Myometrial cell (primary cell): ENCODE data around the gene LRRC8E. TPM values are rescaled to one million over a fixed set of nuclear protein-coding genes. Genes with fewer than 3 reads are reported as not detected.

Experiments
- total RNA-seq: library from RNA; depleted of rRNA; stranded (reverse); fragments of >200 nt; gene quantifications from 2 replicates; pipeline ENCODE4 v1.2.3, GENCODE V29; 2015

LRRC8E gene
- 7.2 and 8.5 TPM in 2 replicates for total RNA-seq

GRCh38 chr19:7888145-7888825, at the start of gene LRRC8E:
Gene LRRC8E (plus strand): TSS chr19:7888510. CDS start chr19:7895604, 7,094 bp downstream.

DNA sequence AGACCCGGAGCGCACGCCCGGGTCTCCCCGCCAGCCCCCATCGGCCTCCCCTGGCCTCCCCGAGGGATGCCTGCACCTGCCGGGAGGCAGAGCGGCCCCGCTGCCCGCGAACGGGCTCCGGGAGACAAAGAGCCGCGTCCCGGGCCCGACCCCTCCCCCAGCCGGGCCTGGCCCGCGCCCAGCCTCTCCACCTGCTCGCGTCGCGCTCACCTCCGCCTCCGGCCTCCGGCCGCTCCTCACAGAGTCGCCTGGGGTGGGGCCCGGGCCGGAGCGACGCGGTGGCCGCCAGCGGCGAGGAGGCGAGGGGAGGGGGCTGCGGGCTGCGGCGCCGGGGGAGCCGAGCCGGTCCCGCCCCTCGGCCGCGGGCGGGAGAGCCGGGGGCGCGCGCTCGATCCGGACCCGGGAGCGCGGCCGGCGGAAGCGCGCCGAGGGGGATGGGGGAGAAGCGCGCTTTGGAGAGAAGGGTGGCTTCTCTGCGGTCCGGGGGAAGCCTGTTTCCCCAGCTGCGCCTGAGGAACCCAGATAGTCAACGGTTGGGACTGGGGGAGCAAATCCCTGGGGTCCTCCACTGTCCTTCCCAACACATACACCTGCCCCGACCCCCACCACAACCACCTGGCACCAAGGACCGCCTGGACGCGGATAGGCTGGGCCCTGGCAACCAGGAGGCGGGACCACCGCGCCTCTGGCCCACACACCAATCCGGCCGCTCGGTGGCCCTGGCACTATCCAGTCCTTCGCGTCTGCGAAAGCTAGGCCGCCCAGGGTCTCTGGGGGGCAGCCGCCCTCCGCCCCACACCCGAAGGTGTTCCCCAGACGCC, 14.0 kb upstream of the LRRC8E start, which contains the start of gene PRR36:
PRR36 (minus strand) TSS at position 315 of the 821 bp plus-strand sequence. CDS start 701 bp downstream, outside the sequence.

GRCh38 chr19:7903244-7904073, 15.1 kb downstream of the LRRC8E start, which contains the start of gene MAP2K7:
Gene MAP2K7 (plus strand): TSS chr19:7903877. CDS start chr19:7903945, 68 bp downstream.

DNA sequence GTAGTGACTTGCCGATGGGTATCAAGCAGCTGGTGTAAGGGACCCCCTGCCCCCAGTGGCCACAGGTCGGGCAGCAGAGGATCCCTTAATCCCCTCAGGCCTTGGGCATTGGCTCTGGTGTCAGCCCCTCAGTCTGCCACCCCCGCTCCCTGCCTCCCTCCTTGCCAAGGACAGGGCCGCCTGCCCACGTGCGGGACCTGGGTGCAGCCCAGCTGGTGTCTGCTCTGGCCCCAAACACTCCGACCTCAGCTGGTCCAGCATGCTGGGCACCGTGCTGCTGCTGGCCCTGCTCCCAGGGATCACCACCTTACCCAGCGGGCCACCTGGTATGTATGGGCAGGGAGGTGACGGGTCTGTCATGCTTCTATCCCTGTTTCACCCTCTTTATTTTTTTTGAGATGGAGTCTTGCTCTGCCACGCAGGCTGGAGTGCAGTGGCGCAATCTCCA, 26.3 kb downstream of the LRRC8E start, which contains the start of gene TGFBR3L:
TGFBR3L (plus strand) TSS at position 233 of the 448 bp plus-strand sequence.

GRCh38 chr19:7919610-7920518, 31.6 kb downstream of the LRRC8E start, which contains the start of gene SNAPC2:
Gene SNAPC2 (plus strand): TSS chr19:7920338. CDS start chr19:7920367, 29 bp downstream.

DNA sequence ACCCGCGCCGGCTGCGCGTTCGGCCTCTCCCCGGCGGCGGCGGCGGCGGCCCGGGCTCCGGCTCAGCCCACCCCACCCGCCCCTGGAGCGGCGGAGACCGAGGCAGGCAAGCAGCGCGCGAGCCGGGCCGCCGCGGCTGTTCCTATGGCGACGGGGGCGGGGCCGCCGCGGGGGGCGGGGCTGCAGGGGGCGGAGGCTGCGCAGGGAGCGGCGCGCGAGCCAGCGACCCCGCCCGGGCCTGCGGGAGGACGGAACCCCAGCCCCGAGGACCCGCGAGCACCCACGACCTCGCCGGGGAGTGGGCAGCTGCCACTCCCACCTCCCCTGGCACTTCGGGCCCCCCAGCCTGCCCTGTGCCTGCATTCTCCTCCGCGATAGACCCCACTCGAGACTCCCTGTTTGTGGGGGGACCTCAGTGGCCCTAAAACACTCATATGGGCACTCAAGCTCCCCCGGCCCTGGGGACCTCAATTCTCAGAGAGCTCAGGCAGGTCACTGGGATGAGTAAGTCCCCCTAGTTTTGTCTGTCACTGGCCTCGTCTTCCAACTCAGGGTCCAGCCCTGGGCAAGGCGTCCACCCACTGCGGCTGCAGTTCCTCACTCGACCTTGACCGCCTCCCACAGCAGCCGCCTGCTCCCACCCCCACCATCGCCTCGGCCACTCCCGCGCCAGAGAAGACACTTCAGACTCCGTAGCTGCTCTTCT, 37.9 kb downstream of the LRRC8E start, which contains the start of gene CTXN1:
CTXN1 (minus strand) TSS at position 115 of the 706 bp plus-strand sequence. CDS start 597 bp downstream, outside the sequence.

DNA sequence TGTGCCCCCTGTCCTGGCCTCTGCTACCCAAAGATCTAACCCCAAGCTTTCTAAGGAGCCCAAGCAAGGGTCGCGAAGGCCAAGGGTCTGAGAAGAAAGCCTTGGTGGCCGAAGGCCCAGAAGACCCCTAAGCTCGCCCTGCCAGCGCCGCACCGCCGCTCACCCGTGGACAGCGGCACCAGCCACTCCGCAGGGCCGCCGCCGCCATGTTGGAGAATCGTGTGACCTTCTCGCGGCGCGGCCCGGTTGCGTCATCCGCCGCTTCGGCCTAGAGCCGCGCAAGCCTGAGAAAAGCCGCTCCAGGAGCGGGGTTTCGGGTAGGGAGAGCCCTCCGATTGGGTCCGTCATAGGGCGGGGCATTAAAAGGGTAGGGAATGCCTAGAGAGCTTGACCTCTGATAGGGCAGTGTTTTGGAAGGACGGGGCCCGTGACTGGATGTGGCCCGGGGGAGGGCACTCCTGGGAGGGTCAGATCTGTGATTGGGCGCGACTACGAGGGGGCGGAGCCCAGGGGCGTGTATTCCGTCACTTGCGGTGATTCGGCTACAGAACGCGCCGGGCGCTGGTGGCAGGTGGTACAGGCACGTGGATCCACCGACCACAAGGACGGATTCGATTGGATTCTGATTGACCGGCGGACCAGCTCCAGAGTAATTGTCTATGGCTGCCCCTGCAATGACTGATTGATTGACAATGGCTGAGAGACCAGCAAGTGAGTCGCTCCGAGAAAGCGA, 55.3 kb downstream of the LRRC8E start, which contains the start of gene TIMM44:
TIMM44 (minus strand) TSS at position 223 of the 733 bp plus-strand sequence; CDS start at position 208, 15 bp downstream.

Other genes with a start within 250 kb of the LRRC8E start
- gene RETN, start 219.5 kb upstream of the LRRC8E start, total RNA-seq = not detected in 2 replicates
- not detected in 2 replicates for gene MCEMP1, start 211.4 kb upstream of the LRRC8E start, total RNA-seq
- gene TRAPPC5, start 207.7 kb upstream of the LRRC8E start, total RNA-seq = 86.2 and 107 TPM in 2 replicates
- gene FCER2, start 186.4 kb upstream of the LRRC8E start, total RNA-seq = not detected in 2 replicates
- gene CLEC4G, start 156.4 kb upstream of the LRRC8E start, total RNA-seq = not detected in 2 replicates
- gene CD209, start 141.0 kb upstream of the LRRC8E start, total RNA-seq = not detected in 2 replicates
- not detected in 2 replicates for gene CLEC4M, start 125.3 kb upstream of the LRRC8E start, total RNA-seq
- 25.5 and 44.4 TPM in 2 replicates for gene EVI5L, start 58.3 kb upstream of the LRRC8E start, total RNA-seq
- gene PRR36, start 14.1 kb upstream of the LRRC8E start, total RNA-seq = not detected in 2 replicates
- gene MAP2K7, start 15.4 kb downstream of the LRRC8E start, total RNA-seq = 8.4 and 9.6 TPM in 2 replicates
- 25.4 TPM in 1 of 2 replicates, not detected in the other for gene TGFBR3L, start 26.3 kb downstream of the LRRC8E start, total RNA-seq
- gene SNAPC2, start 31.8 kb downstream of the LRRC8E start, total RNA-seq = 60.5 and 80.3 TPM in 2 replicates
- gene CTXN1, start 37.6 kb downstream of the LRRC8E start, total RNA-seq = 2.9 and 4.3 TPM in 2 replicates
- gene TIMM44, start 55.2 kb downstream of the LRRC8E start, total RNA-seq = 67.7 and 89.3 TPM in 2 replicates
- gene ELAVL1, start 117.1 kb downstream of the LRRC8E start, total RNA-seq = 45.7 and 48.4 TPM in 2 replicates
- not detected in 2 replicates for gene CCL25, start 164.2 kb downstream of the LRRC8E start, total RNA-seq